HEK293 (cell line): ENCODE data around the gene PCBP3.

ENCODE experiments used
- CTCF ChIA-PET: fragments of 350-600 bp; formaldehyde crosslinking; extraction: SDS; loops from one replicate; lab custom pipeline; 2021; ENCODE audit warnings: antibody characterized with exemption; lab: Yijun Ruan, JAX
- POLR2A ChIA-PET: fragments of 300-600 bp; formaldehyde crosslinking; extraction: SDS; loops from one replicate; lab custom pipeline; 2020; ENCODE audit warnings: antibody characterized with exemption, inconsistent platforms; lab: Yijun Ruan, JAX
- H3K27ac ChIP-seq: fragments of 200-500 bp; sonication (Bioruptor generic); 2 replicates; pipeline ENCODE4 v1.5.1; 2014; ENCODE audit warnings: low read depth, low read length, control low read depth, inconsistent platforms; ENCODE audit errors: extremely low read depth
- H3K36me3 ChIP-seq, 2 experiments: fragments of 200-500 bp in 1 of 2; sonication (Bioruptor generic) in 1 of 2; 1 replicate in 1 of 2; 2 replicates in 1 of 2; pipeline ENCODE4 v1.5.1; 2014 to 2017; ENCODE audit warnings: inconsistent platforms in 2 of 2, low read length in 2 of 2; ENCODE audit not compliant: control insufficient read depth in 2 of 2, insufficient read depth in 1 of 2
- H3K4me1 ChIP-seq: fragments of 200-500 bp; sonication (Bioruptor generic); 2 replicates; pipeline ENCODE4 v1.5.1; 2014; ENCODE audit warnings: mild to moderate bottlenecking, low read length, inconsistent platforms; ENCODE audit not compliant: control insufficient read depth, insufficient read depth
- H3K4me3 ChIP-seq: 2 replicates; pipeline ENCODE4 v1.5.1; 2011; ENCODE audit warnings: low read depth, mild to moderate bottlenecking, control low read depth, low read length, moderate library complexity
- H3K9me3 ChIP-seq: fragments of 200-500 bp; sonication (Bioruptor generic); 2 replicates; pipeline ENCODE4 v1.5.1; 2014; ENCODE audit warnings: low read depth, low read length, inconsistent platforms; ENCODE audit not compliant: control insufficient read depth, insufficient read depth
- GLI2 ChIP-seq: fragments of 450-650 bp; formaldehyde crosslinking; IDR thresholded peaks from 2 replicates; pipeline ENCODE4; 2017; ENCODE audit warnings: missing biosample characterization, missing genetic modification characterization, low read depth, borderline replicate concordance
- KLF16 ChIP-seq: fragments of 450-650 bp; formaldehyde crosslinking; IDR thresholded peaks from 2 replicates; pipeline ENCODE4 v1.5.1; 2017; ENCODE audit warnings: missing biosample characterization, missing genetic modification characterization
- MZF1 ChIP-seq: fragments of 450-650 bp; formaldehyde crosslinking; IDR thresholded peaks from 2 replicates; pipeline ENCODE4 v1.5.1; 2017; ENCODE audit warnings: missing biosample characterization, missing genetic modification characterization, borderline replicate concordance
- WT1 ChIP-seq: fragments of 450-650 bp; formaldehyde crosslinking; IDR thresholded peaks from 2 replicates; pipeline ENCODE4 v1.5.1; 2016; ENCODE audit warnings: missing biosample characterization, missing genetic modification characterization
- ZBTB17 ChIP-seq: fragments of 450-650 bp; formaldehyde crosslinking; IDR thresholded peaks from 2 replicates; pipeline ENCODE4 v1.5.1; 2016; ENCODE audit warnings: missing biosample characterization, missing genetic modification characterization
- ZFP41 ChIP-seq: fragments of 450-650 bp; formaldehyde crosslinking; IDR thresholded peaks from 2 replicates; pipeline ENCODE4 v1.5.1; 2016; ENCODE audit warnings: missing biosample characterization, missing genetic modification characterization, borderline replicate concordance
- ZNF155 ChIP-seq: fragments of 450-650 bp; formaldehyde crosslinking; IDR thresholded peaks from 2 replicates; pipeline ENCODE4 v1.5.1; 2016; ENCODE audit warnings: missing biosample characterization, missing genetic modification characterization
- ZNF175 ChIP-seq: fragments of 450-650 bp; formaldehyde crosslinking; IDR thresholded peaks from 2 replicates; pipeline ENCODE4 v1.5.1; 2016; ENCODE audit warnings: missing biosample characterization, missing genetic modification characterization
- ZNF2 ChIP-seq: fragments of 450-650 bp; formaldehyde crosslinking; IDR thresholded peaks from 2 replicates; pipeline ENCODE4 v1.5.1; 2016; ENCODE audit warnings: missing biosample characterization, missing genetic modification characterization
- ZNF239 ChIP-seq: fragments of 450-650 bp; formaldehyde crosslinking; IDR thresholded peaks from 2 replicates; pipeline ENCODE4 v1.5.1; 2016; ENCODE audit warnings: missing biosample characterization, missing genetic modification characterization
- ZNF26 ChIP-seq: fragments of 450-650 bp; formaldehyde crosslinking; IDR thresholded peaks from 2 replicates; pipeline ENCODE4 v1.5.1; 2016; ENCODE audit warnings: missing biosample characterization, missing genetic modification characterization
- ZNF302 ChIP-seq: fragments of 450-650 bp; formaldehyde crosslinking; IDR thresholded peaks from 2 replicates; pipeline ENCODE4 v1.5.1; 2016; ENCODE audit warnings: missing biosample characterization, missing genetic modification characterization, low read depth
- ZNF394 ChIP-seq: fragments of 450-650 bp; formaldehyde crosslinking; IDR thresholded peaks from 2 replicates; pipeline ENCODE4 v1.5.1; 2016; ENCODE audit warnings: missing biosample characterization, missing genetic modification characterization, mild to moderate bottlenecking, moderate library complexity, borderline replicate concordance
- ZNF529 ChIP-seq: fragments of 450-650 bp; formaldehyde crosslinking; IDR thresholded peaks from 2 replicates; pipeline ENCODE4 v1.5.1; 2017; ENCODE audit warnings: missing genetic modification characterization, missing biosample characterization; ENCODE audit not compliant: insufficient replicate concordance
- ZNF585B ChIP-seq: fragments of 450-650 bp; formaldehyde crosslinking; IDR thresholded peaks from 2 replicates; pipeline ENCODE4 v1.5.1; 2016; ENCODE audit warnings: missing biosample characterization, missing genetic modification characterization
- ZNF626 ChIP-seq: fragments of 450-650 bp; sonication (Bioruptor Pico); formaldehyde crosslinking; IDR thresholded peaks from 2 replicates; pipeline ENCODE4 v1.5.1; 2018; ENCODE audit warnings: missing biosample characterization, missing genetic modification characterization, inconsistent platforms
- ZNF639 ChIP-seq: fragments of 450-650 bp; formaldehyde crosslinking; IDR thresholded peaks from 2 replicates; pipeline ENCODE4 v1.5.1; 2016; ENCODE audit warnings: missing biosample characterization, missing genetic modification characterization
- ZNF645 ChIP-seq: fragments of 450-650 bp; formaldehyde crosslinking; IDR thresholded peaks from 2 replicates; pipeline ENCODE4; 2016; ENCODE audit warnings: missing biosample characterization, missing genetic modification characterization
- ZNF707 ChIP-seq: fragments of 450-650 bp; formaldehyde crosslinking; IDR thresholded peaks from 2 replicates; pipeline ENCODE4 v1.5.1; 2016; ENCODE audit warnings: missing biosample characterization, missing genetic modification characterization
- TF ChIP-seq, protein P1 (sequence below): fragments of 450-650 bp; formaldehyde crosslinking; conservative IDR thresholded peaks from 2 replicates; pipeline ENCODE4 v1.5.1; 2016; ENCODE audit warnings: low read depth, missing biosample characterization, missing genetic modification characterization
- TF ChIP-seq, protein P2 (sequence below): IDR thresholded peaks from 2 replicates; pipeline ENCODE4 v1.6.1; 2011; ENCODE audit warnings: mild to moderate bottlenecking, low read depth, low read length, borderline replicate concordance

The PCBP3 gene

GRCh38 chr21:45944601-45945000 is 301.1 kb downstream of the PCBP3 start (continued):
- TF ChIP-seq ZNF639 (no peak), KLF16 (tag by site-specific recombination) (no peak), ZNF175 (tag by site-specific recombination) (no peak), ZNF529 (tag by site-specific recombination) (no peak), MZF1 (tag by site-specific recombination) (no peak)

- Histone ChIP-seq H3K9me3 (no peaks in the 10 kb centered on the region), H3K36me3 (no peaks in the 10 kb centered on the region), H3K4me3 (no peak overlapping the region), H3K4me1 (peaks cover 4% of the 10 kb centered on the region), H3K27ac (no peak overlapping the region)
- ChIA-PET POLR2A (no interaction called here), CTCF (interaction anchor here (1.0 to 1.5 kb wide), 3 partner anchors 23 to 25 kb away, joined by 3 to 6 read pairs (median 3); no protein-coding TSS in a partner anchor)
- no peak for TF ChIP-seq ZFP41 (tag by site-specific recombination)
- no peak for TF ChIP-seq MZF1 (tag by site-specific recombination)
- TF ChIP-seq ZNF626 = no peak
- TF ChIP-seq ZNF26 (tag by site-specific recombination) = no peak
- TF ChIP-seq ZNF394 (tag by site-specific recombination) = no peak
- no peak for TF ChIP-seq ZBTB17 (tag by site-specific recombination)
- TF ChIP-seq, protein P1, sequence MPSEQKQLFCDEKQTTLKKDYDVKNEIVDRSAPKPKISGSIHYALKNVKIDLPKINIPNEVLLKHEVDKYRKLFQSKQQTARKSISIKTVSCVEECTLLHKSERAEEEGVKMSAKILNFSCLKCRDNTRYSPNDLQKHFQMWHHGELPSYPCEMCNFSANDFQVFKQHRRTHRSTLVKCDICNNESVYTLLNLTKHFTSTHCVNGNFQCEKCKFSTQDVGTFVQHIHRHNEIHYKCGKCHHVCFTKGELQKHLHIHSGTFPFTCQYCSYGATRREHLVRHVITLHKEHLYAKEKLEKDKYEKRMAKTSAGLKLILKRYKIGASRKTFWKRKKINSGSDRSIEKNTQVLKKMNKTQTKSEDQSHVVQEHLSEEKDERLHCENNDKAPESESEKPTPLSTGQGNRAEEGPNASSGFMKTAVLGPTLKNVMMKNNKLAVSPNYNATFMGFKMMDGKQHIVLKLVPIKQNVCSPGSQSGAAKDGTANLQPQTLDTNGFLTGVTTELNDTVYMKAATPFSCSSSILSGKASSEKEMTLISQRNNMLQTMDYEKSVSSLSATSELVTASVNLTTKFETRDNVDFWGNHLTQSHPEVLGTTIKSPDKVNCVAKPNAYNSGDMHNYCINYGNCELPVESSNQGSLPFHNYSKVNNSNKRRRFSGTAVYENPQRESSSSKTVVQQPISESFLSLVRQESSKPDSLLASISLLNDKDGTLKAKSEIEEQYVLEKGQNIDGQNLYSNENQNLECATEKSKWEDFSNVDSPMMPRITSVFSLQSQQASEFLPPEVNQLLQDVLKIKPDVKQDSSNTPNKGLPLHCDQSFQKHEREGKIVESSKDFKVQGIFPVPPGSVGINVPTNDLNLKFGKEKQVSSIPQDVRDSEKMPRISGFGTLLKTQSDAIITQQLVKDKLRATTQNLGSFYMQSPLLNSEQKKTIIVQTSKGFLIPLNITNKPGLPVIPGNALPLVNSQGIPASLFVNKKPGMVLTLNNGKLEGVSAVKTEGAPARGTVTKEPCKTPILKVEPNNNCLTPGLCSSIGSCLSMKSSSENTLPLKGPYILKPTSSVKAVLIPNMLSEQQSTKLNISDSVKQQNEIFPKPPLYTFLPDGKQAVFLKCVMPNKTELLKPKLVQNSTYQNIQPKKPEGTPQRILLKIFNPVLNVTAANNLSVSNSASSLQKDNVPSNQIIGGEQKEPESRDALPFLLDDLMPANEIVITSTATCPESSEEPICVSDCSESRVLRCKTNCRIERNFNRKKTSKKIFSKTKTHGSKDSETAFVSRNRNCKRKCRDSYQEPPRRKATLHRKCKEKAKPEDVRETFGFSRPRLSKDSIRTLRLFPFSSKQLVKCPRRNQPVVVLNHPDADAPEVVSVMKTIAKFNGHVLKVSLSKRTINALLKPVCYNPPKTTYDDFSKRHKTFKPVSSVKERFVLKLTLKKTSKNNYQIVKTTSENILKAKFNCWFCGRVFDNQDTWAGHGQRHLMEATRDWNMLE (tag by site-specific recombination) = no peak
- TF ChIP-seq ZNF302 (tag by site-specific recombination) = no peak
- no peak for TF ChIP-seq GLI2 (tag by site-specific recombination)
- no peak for TF ChIP-seq ZNF155
Observed at GRCh38 chr21:45945066-45945867, 301.7 kb downstream of the PCBP3 start.

DNA sequence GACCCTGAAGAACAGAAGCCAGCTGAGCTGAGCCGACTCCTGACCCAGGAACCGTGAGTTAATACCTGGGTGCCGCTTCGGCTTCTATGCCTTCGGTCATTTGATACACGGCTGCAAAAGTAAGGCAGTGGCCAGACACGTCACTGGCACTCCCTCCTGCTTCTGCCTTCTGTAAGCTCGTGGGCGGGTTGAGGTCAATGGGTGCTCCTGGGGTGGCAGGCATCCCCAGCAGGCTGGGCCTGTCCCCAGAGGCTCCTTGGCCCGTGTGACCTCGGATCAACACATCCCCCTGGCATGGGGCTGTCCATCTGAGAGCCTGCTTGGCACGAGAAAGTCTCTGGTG is 302.3 kb downstream of the PCBP3 start:
- Histone ChIP-seq H3K4me3 (no peak overlapping the region), H3K27ac (no peak overlapping the region), H3K36me3 (no peaks in the 10 kb centered on the region), H3K4me1 (peaks cover 9% of the 10 kb centered on the region), H3K9me3 (no peaks in the 10 kb centered on the region)
- ChIA-PET POLR2A (no interaction called here), CTCF (interaction anchor here (1.1 to 1.7 kb wide), 3 partner anchors 23 to 27 kb away, joined by 3 to 6 read pairs (median 5); no protein-coding TSS in a partner anchor)
- TF ChIP-seq, protein P2, sequence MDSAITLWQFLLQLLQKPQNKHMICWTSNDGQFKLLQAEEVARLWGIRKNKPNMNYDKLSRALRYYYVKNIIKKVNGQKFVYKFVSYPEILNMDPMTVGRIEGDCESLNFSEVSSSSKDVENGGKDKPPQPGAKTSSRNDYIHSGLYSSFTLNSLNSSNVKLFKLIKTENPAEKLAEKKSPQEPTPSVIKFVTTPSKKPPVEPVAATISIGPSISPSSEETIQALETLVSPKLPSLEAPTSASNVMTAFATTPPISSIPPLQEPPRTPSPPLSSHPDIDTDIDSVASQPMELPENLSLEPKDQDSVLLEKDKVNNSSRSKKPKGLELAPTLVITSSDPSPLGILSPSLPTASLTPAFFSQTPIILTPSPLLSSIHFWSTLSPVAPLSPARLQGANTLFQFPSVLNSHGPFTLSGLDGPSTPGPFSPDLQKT = no peak
- no peak for TF ChIP-seq WT1 (tag by site-specific recombination)
- TF ChIP-seq ZNF2 (tag by site-specific recombination) = no peak
- no peak for TF ChIP-seq ZNF239 (tag by site-specific recombination)
- no peak for TF ChIP-seq ZNF645
- no peak for TF ChIP-seq ZNF707 (tag by site-specific recombination)
- no peak for TF ChIP-seq ZNF585B (tag by site-specific recombination)
- TF ChIP-seq ZNF175 (tag by site-specific recombination) = no peak
